Neutrophil (primary cell): ENCODE data around the gene PCDHA13.
"Not testable (repeated sequence)": the region's sequence is repeated elsewhere in the genome, so short reads cannot be mapped to it uniquely, and the experiment has no call there.

Source experiments
- H3K27ac ChIP-seq: fragments of 200-600 bp; sonication (generic); 2 replicates; pipeline ENCODE4 v1.5.1; 2016; ENCODE audit warnings: mild to moderate bottlenecking, moderate library complexity
- H3K27me3 ChIP-seq: fragments of 200-600 bp; sonication (generic); 2 replicates; pipeline ENCODE4 v1.6.0; 2016; ENCODE audit warnings: mild to moderate bottlenecking
- H3K36me3 ChIP-seq: fragments of 200-600 bp; sonication (generic); 2 replicates; pipeline ENCODE4 v1.5.1; 2017
- H3K4me1 ChIP-seq, 2 experiments: fragments of 200-600 bp in 1 of 2; sonication (generic) in 1 of 2; 1 replicate in 1 of 2; 2 replicates in 1 of 2; pipeline versions ENCODE4 v1.5.1 to v1.6.1; 2013 to 2016; ENCODE audit warnings: low read depth in 1 of 2, low read length in 1 of 2, mild to moderate bottlenecking in 1 of 2, moderate library complexity in 1 of 2; ENCODE audit not compliant: control insufficient read depth in 1 of 2, insufficient read depth in 1 of 2
- H3K4me3 ChIP-seq, 2 experiments: fragments of 200-600 bp in 1 of 2; sonication (generic) in 1 of 2; 1 replicate in 1 of 2; 2 replicates in 1 of 2; pipeline ENCODE4 v1.5.1; 2013 to 2016; ENCODE audit warnings: low read depth in 1 of 2, low read length in 1 of 2, mild to moderate bottlenecking in 1 of 2, moderate library complexity in 1 of 2
- H3K9me3 ChIP-seq: fragments of 200-600 bp; sonication (generic); 2 replicates; pipeline ENCODE4 v1.5.1; 2016
- TF ChIP-seq, protein P1 (sequence below): fragments of 200-600 bp; sonication (generic); IDR thresholded peaks from 2 replicates; pipeline ENCODE4 v1.5.1; 2016; ENCODE audit warnings: antibody characterized with exemption

Gene PCDHA13

DNA sequence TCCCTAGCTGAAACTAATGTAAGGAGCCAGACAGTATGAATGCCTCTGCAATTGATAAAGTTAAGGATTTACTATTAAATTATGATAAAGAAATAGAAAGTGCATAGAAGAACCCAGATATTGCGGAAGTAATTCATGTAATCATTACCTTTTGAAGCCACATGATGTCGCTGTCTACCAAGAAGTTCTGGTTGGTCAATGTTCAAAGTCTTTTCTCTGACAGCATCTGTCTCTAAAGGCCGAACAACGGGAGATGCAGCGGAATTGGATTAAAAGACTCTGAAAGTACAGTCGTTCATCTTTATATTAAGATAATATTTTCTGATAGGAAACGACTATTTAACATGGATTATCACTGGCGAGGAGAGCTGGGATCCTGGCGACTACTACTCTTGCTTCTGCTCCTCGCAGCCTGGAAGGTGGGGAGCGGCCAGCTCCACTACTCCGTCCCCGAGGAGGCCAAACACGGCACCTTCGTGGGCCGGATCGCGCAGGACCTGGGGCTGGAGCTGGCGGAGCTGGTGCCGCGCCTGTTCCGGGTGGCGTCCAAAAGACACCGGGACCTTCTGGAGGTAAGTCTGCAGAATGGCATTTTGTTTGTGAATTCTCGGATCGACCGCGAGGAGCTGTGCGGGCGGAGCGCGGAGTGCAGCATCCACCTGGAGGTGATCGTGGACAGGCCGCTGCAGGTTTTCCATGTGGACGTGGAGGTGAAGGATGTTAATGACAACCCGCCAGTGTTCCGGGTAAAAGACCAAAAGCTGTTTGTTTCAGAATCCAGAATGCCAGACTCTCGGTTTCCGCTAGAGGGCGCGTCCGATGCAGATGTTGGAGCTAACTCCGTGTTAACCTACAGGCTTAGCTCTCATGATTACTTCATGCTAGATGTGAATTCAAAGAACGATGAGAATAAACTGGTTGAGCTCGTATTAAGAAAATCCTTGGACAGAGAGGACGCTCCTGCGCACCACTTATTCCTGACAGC is 40.7 kb upstream of the PCDHA13 start, which contains the start of gene PCDHA8:
Gene PCDHA8, plus strand, starts transcription at position 210 of the 985 bp plus-strand sequence. Its CDS starts 135 bp downstream, at position 345.
- H3K4me3 ChIP-seq, result no peak within 1 kb of the TSS
- no peaks in the 10 kb centered on the region for H3K36me3 ChIP-seq
- peaks cover 17% of the 10 kb centered on the region for H3K27me3 ChIP-seq
- H3K4me1 ChIP-seq, result no peaks in the 10 kb centered on the region
- H3K27ac ChIP-seq, result no peak within 1 kb of the TSS
- TF ChIP-seq, protein P1, sequence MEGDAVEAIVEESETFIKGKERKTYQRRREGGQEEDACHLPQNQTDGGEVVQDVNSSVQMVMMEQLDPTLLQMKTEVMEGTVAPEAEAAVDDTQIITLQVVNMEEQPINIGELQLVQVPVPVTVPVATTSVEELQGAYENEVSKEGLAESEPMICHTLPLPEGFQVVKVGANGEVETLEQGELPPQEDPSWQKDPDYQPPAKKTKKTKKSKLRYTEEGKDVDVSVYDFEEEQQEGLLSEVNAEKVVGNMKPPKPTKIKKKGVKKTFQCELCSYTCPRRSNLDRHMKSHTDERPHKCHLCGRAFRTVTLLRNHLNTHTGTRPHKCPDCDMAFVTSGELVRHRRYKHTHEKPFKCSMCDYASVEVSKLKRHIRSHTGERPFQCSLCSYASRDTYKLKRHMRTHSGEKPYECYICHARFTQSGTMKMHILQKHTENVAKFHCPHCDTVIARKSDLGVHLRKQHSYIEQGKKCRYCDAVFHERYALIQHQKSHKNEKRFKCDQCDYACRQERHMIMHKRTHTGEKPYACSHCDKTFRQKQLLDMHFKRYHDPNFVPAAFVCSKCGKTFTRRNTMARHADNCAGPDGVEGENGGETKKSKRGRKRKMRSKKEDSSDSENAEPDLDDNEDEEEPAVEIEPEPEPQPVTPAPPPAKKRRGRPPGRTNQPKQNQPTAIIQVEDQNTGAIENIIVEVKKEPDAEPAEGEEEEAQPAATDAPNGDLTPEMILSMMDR, result no peak
- peaks cover 10% of the 10 kb centered on the region for H3K9me3 ChIP-seq

DNA sequence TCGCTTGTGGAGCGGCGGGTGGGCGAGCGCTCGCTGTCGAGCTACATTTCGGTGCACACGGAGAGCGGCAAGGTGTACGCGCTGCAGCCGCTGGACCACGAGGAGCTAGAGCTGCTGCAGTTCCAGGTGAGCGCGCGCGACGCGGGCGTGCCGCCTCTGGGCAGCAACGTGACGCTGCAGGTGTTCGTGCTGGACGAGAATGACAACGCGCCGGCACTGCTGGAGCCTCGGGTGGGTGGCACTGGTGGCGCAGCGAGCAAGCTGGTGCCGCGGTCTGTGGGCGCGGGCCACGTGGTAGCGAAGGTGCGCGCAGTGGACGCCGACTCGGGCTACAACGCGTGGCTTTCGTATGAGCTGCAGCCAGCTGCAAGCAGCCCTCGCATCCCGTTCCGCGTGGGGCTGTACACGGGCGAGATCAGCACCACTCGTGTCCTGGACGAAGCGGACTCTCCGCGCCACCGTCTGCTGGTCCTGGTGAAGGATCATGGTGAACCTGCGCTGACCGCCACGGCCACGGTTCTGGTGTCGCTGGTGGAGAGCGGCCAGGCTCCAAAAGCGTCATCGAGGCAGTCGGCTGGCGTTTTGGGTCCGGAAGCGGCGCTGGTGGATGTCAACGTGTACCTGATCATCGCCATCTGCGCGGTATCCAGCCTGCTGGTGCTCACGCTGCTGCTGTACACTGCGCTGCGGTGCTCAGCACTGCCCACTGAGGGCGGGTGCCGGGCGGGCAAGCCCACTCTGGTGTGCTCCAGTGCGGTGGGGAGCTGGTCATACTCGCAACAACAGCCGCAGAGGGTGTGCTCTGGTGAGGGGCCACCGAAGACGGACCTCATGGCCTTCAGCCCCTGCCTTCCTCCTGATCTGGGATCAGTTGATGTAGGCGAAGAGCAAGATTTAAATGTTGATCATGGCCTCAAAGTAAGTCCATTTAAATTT is 38.9 kb upstream of the PCDHA13 start:
- TF ChIP-seq, protein P1, result no peak
- no peaks in the 10 kb centered on the region for H3K36me3 ChIP-seq
- peaks cover 15% of the 10 kb centered on the region for H3K27me3 ChIP-seq
- H3K4me1 ChIP-seq, result no peaks in the 10 kb centered on the region
- no peak overlapping the region for H3K4me3 ChIP-seq
- peaks cover 11% of the 10 kb centered on the region for H3K9me3 ChIP-seq
- no peak overlapping the region for H3K27ac ChIP-seq

DNA sequence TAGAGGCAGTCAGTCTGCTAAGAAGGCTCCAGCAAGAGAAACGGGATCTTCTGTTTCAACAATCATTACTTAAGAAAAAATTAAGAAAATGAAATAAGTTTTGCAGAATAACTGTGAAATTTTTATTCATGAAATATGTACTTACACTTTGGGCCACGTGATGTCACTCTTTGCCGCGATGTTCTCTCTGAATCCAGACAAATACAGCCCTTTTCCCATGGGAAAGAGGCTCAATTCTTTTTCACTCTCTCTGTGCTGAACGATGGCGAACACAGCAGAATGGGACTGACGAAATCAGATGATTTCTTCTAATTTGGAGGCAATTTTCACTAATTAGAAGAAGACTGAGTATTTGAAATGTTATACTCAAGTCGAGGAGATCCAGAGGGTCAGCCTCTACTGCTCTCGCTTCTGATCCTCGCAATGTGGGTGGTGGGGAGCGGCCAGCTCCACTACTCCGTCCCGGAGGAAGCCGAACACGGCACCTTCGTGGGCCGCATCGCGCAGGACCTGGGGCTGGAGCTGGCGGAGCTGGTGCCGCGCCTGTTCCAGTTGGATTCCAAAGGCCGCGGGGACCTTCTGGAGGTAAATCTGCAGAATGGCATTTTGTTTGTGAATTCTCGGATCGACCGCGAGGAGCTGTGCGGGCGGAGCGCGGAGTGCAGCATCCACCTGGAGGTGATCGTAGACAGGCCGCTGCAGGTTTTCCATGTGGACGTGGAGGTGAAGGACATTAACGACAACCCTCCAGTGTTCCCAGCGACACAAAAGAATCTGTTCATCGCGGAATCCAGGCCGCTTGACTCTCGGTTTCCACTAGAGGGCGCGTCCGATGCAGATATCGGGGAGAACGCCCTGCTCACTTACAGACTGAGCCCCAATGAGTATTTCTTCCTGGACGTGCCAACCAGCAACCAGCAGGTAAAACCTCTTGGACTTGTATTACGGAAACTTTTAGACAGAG is 33.5 kb upstream of the PCDHA13 start, which contains the start of gene PCDHA9:
Gene PCDHA9, plus strand, starts transcription at position 244 of the 964 bp plus-strand sequence. Its CDS starts 114 bp downstream, at position 358.
- not testable (repeated sequence) for H3K27ac ChIP-seq, H3K4me1 ChIP-seq, H3K36me3 ChIP-seq, H3K4me3 ChIP-seq, H3K27me3 ChIP-seq
- peaks cover 18% of the 10 kb centered on the region for H3K9me3 ChIP-seq

DNA sequence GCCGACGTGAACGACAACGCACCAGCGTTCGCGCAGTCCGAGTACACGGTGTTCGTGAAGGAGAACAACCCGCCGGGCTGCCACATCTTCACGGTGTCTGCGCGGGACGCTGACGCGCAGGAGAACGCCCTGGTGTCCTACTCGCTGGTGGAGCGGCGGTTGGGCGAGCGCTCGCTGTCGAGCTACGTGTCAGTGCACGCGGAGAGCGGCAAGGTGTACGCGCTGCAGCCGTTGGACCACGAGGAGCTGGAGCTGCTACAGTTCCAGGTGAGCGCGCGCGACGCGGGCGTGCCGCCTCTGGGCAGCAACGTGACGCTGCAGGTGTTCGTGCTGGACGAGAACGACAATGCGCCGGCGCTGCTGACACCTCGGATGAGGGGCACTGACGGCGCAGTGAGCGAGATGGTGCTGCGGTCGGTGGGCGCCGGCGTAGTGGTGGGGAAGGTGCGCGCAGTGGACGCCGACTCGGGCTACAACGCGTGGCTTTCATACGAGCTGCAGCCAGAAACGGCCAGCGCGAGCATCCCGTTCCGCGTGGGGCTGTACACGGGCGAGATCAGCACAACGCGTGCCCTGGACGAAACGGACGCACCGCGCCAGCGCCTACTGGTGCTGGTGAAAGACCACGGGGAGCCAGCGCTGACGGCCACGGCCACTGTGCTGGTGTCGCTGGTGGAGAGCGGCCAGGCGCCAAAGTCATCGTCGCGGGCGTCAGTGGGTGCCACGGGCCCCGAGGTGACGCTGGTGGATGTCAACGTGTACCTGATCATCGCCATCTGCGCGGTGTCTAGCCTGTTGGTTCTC is 31.9 kb upstream of the PCDHA13 start:
- not testable (repeated sequence) for H3K4me3 ChIP-seq, H3K27me3 ChIP-seq, H3K4me1 ChIP-seq

DNA sequence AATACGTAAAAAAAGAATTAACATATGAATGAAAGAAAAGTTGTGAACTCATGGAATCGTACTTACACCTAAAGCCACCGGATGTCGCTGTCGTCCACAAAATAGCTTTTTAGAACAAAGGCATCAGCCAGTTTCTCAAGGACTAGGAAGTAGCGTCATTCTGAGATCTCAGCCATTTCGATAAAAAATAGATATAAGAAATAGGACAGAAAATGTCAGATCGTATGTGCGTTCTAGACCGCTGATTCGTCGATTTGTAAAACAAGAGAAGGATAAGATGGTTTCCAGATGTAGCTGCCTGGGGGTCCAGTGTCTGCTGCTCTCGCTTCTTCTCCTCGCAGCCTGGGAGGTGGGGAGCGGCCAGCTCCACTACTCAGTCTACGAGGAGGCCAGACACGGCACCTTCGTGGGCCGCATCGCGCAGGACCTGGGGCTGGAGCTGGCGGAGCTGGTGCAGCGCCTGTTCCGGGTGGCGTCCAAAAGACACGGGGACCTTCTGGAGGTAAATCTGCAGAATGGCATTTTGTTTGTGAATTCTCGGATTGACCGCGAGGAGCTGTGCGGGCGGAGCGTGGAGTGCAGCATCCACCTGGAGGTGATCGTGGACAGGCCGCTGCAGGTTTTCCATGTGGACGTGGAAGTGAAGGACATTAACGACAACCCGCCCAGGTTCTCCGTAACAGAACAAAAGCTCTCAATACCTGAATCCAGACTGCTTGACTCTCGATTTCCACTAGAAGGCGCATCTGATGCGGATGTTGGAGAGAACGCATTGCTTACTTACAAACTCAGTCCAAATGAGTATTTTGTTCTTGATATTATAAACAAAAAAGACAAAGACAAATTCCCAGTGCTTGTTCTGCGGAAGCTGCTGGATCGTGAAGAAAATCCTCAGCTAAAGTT is 25.9 kb upstream of the PCDHA13 start, which contains the start of gene PCDHA10:
Gene PCDHA10, plus strand, starts transcription at position 126 of the 903 bp plus-strand sequence. Its CDS starts 152 bp downstream, at position 278.
- Histone ChIP-seq H3K4me3 (no peak within 1 kb of the TSS), H3K27ac (no peak within 1 kb of the TSS), H3K9me3 (peaks cover 6% of the 10 kb centered on the region)

More for the DNA sequence above, 31.9 kb upstream of the PCDHA13 start:
- peaks cover 17% of the 10 kb centered on the region for H3K9me3 ChIP-seq
- not testable (repeated sequence) for H3K36me3 ChIP-seq, H3K27ac ChIP-seq

More for the DNA sequence above, 25.9 kb upstream of the PCDHA13 start, which contains the start of gene PCDHA10:
- H3K36me3 ChIP-seq, result no peaks in the 10 kb centered on the region
- TF ChIP-seq, protein P1, result no peak
- peaks cover 18% of the 10 kb centered on the region for H3K27me3 ChIP-seq
- no peaks in the 10 kb centered on the region for H3K4me1 ChIP-seq
